Neural crest cell (in vitro differentiated cells): Measurements from ENCODE around the gene ENOX1. TPM values are rescaled to one million over a fixed set of nuclear protein-coding genes. Genes with fewer than 3 reads are reported as not detected.

Experiments used
- DNase-seq: peaks from one replicate; pipeline ENCODE4 v3.0.0; 2021; ENCODE audit warnings: low read depth, mixed read lengths, low spot score
- H3K27ac Mint-ChIP-seq: one replicate; pipeline ENCODE4 v1.8.0; 2021; ENCODE audit warnings: mild to moderate bottlenecking, mixed read lengths; ENCODE audit not compliant: unreplicated experiment
- H3K27me3 Mint-ChIP-seq: 2 replicates; pipeline ENCODE4 v1.8.0; 2021; ENCODE audit warnings: low read depth, mild to moderate bottlenecking, mixed read lengths
- H3K36me3 Mint-ChIP-seq: 2 replicates; pipeline ENCODE4 v1.8.0; 2021; ENCODE audit warnings: low read depth, mild to moderate bottlenecking, mixed read lengths
- H3K4me1 Mint-ChIP-seq: 2 replicates; pipeline ENCODE4 v1.8.0; 2021; ENCODE audit warnings: mixed read lengths
- H3K4me3 Mint-ChIP-seq: one replicate; pipeline ENCODE4 v1.8.0; 2021; ENCODE audit warnings: mild to moderate bottlenecking, mixed read lengths
- H3K9me3 Mint-ChIP-seq: 2 replicates; pipeline ENCODE4 v1.8.0; 2021; ENCODE audit warnings: mixed read lengths
- total RNA-seq: library from RNA; stranded (reverse); gene quantifications from 2 replicates; pipeline ENCODE4 v1.2.1, GENCODE V29; 2021
- TF ChIP-seq, protein P1 (sequence below): fragments of 200-600 bp; sonication (generic); conservative IDR thresholded peaks from 2 replicates; pipeline ENCODE4 v1.5.0; 2021; ENCODE audit warnings: antibody characterized with exemption, mild to moderate bottlenecking

Gene ENOX1
- total RNA-seq, 1 donor from 2014 or later: 3.8 TPM

DNA sequence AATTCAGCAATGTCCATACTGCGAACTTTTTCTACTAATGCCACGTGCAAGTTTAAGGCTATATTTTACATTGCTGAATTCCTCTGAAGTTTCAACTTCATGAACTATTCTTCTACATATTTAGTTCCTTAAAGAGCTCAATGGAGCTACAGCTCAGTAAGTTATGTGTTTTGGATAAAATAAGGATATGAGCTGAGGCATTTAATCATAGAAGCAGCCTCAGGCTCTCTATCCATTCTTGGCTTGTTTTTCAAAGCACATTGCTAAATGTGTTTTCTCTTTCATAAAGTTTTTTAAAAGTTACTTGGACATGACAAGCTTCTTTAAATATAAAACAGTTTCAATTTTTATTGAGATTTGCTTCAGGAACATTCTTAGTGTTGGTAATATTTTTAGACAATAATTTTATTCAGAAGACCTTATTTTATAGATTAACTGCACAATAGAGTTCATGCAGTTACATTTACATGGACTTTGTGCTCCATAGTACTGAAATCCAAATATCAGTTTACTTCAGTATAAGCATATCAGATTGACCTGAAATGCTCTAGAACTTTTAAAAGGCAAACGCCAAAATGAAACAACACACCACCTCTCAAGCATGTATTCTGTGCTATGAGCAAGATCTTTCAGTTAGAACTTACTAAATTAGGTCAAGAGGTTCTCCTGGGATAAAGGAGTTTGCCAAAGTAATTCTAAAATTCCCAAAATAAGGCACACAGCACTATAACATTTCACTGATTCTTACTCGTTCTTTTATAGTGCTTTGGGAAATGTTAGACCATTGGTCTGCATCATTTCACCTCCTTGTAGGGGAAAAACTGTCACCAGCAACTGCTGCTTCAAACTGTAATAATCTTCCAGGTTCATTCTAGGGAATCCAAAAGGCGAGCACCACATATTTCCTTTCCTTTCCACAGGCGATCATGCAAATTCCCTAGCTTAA, 275.5 kb downstream of the ENOX1 start:
- H3K4me3 Mint-ChIP-seq: no peak overlapping the region
- H3K9me3 Mint-ChIP-seq: no peaks in the 10 kb centered on the region
- no peaks in the 10 kb centered on the region for H3K36me3 Mint-ChIP-seq
- no peak for DNase-seq
- H3K27ac Mint-ChIP-seq: no peak overlapping the region
- no peaks in the 10 kb centered on the region for H3K4me1 Mint-ChIP-seq
- H3K27me3 Mint-ChIP-seq: no peaks in the 10 kb centered on the region
- TF ChIP-seq, protein P1, sequence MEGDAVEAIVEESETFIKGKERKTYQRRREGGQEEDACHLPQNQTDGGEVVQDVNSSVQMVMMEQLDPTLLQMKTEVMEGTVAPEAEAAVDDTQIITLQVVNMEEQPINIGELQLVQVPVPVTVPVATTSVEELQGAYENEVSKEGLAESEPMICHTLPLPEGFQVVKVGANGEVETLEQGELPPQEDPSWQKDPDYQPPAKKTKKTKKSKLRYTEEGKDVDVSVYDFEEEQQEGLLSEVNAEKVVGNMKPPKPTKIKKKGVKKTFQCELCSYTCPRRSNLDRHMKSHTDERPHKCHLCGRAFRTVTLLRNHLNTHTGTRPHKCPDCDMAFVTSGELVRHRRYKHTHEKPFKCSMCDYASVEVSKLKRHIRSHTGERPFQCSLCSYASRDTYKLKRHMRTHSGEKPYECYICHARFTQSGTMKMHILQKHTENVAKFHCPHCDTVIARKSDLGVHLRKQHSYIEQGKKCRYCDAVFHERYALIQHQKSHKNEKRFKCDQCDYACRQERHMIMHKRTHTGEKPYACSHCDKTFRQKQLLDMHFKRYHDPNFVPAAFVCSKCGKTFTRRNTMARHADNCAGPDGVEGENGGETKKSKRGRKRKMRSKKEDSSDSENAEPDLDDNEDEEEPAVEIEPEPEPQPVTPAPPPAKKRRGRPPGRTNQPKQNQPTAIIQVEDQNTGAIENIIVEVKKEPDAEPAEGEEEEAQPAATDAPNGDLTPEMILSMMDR: no peak

DNA sequence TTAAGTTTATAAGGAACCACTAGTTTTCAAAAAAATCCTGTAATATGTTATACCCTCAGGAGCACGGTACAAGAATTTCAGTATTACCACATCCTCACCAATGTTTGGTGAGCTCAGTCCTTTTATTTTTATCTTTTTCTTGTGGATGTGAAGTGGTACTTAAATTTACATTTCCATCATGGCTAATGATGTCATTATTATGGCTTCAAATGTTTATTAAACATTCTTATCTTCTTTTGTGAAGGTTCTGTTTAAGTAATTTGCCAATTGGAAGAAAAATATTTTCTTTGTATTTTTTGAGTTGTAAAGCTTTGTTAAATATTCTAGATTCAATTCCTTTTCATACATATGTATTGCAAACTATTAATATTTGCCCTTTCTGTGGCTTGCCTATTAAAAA, 291.0 kb downstream of the ENOX1 start:
- DNase-seq: no peak
- Mint-ChIP-seq H3K36me3 (no peaks in the 10 kb centered on the region), H3K4me3 (no peak overlapping the region), H3K27ac (no peak overlapping the region), H3K9me3 (peaks cover 5% of the 10 kb centered on the region), H3K27me3 (no peaks in the 10 kb centered on the region), H3K4me1 (no peaks in the 10 kb centered on the region)
- TF ChIP-seq, protein P1: no peak

DNA sequence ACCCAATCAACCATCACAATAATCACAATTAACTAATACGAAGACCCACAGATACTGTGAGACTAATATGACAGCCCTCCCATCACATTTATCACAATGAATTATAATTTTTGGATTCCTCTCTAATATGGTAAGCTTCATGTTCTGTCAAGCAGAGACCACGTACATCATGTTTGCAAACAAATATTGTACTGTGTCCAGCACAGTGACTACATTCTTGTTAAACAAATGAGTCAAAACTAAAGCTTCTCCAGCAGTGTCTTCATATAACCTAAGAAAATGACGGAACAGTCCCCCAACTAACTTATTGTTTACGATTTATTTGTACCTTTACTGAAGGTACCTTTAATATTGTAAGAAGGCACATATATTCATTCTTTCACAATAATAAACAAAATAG, 292.6 kb downstream of the ENOX1 start:
- DNase-seq: no peak
- H3K4me3 Mint-ChIP-seq: no peak overlapping the region
- no peak overlapping the region for H3K27ac Mint-ChIP-seq
- H3K9me3 Mint-ChIP-seq: peaks cover 7% of the 10 kb centered on the region
- TF ChIP-seq, protein P1: no peak
- H3K27me3 Mint-ChIP-seq: no peaks in the 10 kb centered on the region
- H3K36me3 Mint-ChIP-seq: no peaks in the 10 kb centered on the region
- H3K4me1 Mint-ChIP-seq: no peaks in the 10 kb centered on the region

DNA sequence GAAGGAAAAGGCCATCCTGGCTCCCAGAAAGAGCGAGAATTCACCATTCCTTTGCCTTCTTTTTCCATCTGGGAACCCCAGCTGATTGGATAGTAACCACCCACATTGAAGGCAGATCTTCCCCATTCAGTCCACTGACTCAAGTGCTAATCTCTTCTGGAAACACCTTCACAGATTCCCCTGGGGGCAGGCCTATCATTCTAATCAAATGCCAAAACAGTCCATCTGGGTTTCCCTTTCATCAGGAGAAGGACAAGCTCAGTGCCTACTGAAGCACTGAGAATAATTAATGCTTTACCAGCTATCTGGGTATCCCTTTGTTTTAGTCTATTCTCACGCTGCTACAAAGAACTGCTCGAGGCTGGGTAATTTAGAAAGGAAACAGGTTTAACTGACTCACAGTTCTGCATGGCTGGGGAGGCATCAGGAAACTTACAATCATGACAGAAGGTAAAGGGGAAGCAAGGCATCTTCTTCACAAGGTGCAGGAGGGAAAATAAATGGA, 293.2 kb downstream of the ENOX1 start:
- no peaks in the 10 kb centered on the region for H3K27me3 Mint-ChIP-seq

DNA sequence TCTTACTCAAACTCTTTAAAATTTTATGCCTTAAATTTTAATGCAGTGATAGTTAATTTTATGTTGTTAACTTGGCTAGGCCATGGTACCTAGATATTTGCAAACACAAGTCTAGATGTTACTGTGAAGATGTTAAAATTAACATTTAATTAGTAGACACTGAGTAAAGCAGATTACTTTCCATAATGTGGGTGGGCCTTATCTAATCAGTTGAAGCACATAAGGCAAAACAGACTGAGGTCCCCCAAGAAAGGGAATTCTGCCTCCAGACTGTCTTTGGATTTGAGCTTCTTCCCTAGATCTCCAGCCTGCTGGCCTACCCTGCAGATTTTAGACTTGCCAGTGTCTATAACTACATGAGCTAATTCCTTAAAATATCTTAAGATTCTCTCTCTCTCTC, 294.0 kb downstream of the ENOX1 start:
- Mint-ChIP-seq H3K36me3 (no peaks in the 10 kb centered on the region), H3K4me1 (no peaks in the 10 kb centered on the region), H3K9me3 (peaks cover 7% of the 10 kb centered on the region), H3K27ac (no peak overlapping the region), H3K4me3 (no peak overlapping the region), H3K27me3 (no peaks in the 10 kb centered on the region)
- TF ChIP-seq, protein P1: no peak
- DNase-seq: no peak

More for the DNA sequence above, 293.2 kb downstream of the ENOX1 start:
- TF ChIP-seq, protein P1: no peak
- Mint-ChIP-seq H3K4me1 (no peaks in the 10 kb centered on the region), H3K4me3 (no peak overlapping the region), H3K27ac (no peak overlapping the region), H3K9me3 (peaks cover 7% of the 10 kb centered on the region), H3K36me3 (no peaks in the 10 kb centered on the region)
- no peak for DNase-seq
